ENCODE data around the gene KICS2. TPM values are rescaled to one million over a fixed set of nuclear protein-coding genes. Genes with fewer than 3 reads are reported as not detected.
A peak's percentile ranks its signal among the peaks of the same experiment; 100 is the strongest.

KICS2 gene
- polyA plus RNA-seq (ENCODE audit: insufficient read length): 6.3 TPM
- long read RNA-seq, donor 1, full-length matches to known transcripts: 1 of 1 reads
- long read RNA-seq, donor 1, partial matches to known transcripts: 0 of 1 reads
- long read RNA-seq, donor 1, other reads (novel, unspliced or antisense): 0 of 1 reads
- long read RNA-seq, donor 2, full-length matches to known transcripts: 1 of 1 reads
- long read RNA-seq, donor 2, partial matches to known transcripts: 0 of 1 reads
- long read RNA-seq, donor 2, other reads (novel, unspliced or antisense): 0 of 1 reads
- long read RNA-seq, donor 3, partial matches to known transcripts: 0 of 1 reads
- long read RNA-seq, donor 3, other reads (novel, unspliced or antisense): 0 of 1 reads
- long read RNA-seq, donor 4, full-length matches to known transcripts: 1 of 1 reads
- long read RNA-seq, donor 4, partial matches to known transcripts: 0 of 1 reads
- long read RNA-seq, donor 4, other reads (novel, unspliced or antisense): 0 of 1 reads
- long read RNA-seq, donor 5: 0 reads
- long read RNA-seq, donor 6, full-length matches to known transcripts: 4 of 4 reads
- long read RNA-seq, donor 6, partial matches to known transcripts: 0 of 4 reads
- long read RNA-seq, donor 6, other reads (novel, unspliced or antisense): 0 of 4 reads
- long read RNA-seq, donor 7, partial matches to known transcripts: 0 of 1 reads
- long read RNA-seq, donor 7, other reads (novel, unspliced or antisense): 0 of 1 reads
- long read RNA-seq, donor 8, full-length matches to known transcripts: 1 of 1 reads
- long read RNA-seq, donor 8, partial matches to known transcripts: 0 of 1 reads
- long read RNA-seq, donor 8, other reads (novel, unspliced or antisense): 0 of 1 reads

GRCh38 chr12:64222009-64222765, at the start of gene KICS2:
TSS of gene KICS2 (minus strand) at chr12:64222296. CDS start at chr12:64222237, 59 bp downstream.
- peak; percentile 91 for DNase-seq

DNA sequence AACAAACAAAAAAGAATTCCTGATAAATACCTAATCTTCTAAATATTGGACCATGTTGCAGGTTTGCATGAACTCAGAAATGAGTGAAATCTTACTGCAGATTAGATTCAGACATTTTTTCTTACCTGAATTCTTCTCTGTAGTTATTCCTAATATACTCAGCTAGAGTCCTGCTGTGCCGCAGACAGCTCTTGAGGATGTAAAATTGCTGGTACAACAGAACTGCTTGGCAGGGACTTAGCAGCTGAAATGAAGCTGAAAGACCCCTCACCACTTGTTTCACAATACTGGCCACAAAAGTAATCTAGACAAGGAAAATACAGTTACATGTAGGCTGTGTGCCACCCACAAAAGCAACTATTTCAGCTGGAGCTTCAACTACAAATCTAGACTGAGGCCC, 48.3 kb upstream of the KICS2 start:
- no peak for DNase-seq

DNA sequence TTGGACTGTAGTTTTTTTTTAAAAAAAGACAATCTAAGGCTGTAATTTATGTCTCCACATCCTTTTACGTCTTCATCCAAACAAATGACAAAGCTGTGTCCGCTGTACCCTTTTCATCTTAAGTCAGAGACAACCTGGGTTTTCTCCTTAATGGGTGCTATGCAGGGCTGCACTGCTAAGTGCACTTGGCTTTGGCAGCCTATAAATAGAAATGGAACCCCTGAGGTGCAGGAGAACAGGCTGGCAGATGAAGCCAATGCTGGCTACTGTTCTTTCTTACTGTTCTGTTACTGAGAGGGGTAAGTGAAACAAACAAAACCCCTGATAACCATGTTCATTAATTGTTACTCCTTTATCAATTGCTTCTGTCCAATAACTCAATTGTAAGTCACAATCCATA, 47.1 kb upstream of the KICS2 start:
- DNase-seq: no peak

GRCh38 chr12:64268409-64268808, 46.3 kb upstream of the KICS2 start:
- DNase-seq: no peak

- no peak for DNase-seq
Observed at GRCh38 chr12:64265839-64266238, 43.7 kb upstream of the KICS2 start.

- DNase-seq: no peak
Observed at GRCh38 chr12:64261813-64262212, 39.7 kb upstream of the KICS2 start.

DNA sequence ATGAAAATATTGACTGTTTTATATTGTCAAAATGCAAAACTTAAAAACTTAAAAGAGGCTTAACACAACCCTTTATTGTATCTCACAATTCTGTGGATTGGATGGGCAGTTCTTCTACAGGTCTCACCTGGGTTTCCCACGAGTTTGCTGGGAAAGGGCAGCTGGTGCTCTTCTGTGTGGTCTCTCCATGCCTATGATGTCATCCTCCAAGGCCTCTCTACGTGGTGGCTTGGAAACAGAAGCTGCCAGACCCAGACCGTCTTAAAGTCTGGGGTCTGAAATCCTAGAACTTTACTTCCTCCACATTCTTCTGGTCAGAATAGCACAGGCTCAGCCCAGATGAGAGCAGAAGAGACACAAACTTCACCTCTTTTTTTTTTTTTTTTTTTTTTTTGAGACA, 36.5 kb upstream of the KICS2 start:
- no peak for DNase-seq

DNA sequence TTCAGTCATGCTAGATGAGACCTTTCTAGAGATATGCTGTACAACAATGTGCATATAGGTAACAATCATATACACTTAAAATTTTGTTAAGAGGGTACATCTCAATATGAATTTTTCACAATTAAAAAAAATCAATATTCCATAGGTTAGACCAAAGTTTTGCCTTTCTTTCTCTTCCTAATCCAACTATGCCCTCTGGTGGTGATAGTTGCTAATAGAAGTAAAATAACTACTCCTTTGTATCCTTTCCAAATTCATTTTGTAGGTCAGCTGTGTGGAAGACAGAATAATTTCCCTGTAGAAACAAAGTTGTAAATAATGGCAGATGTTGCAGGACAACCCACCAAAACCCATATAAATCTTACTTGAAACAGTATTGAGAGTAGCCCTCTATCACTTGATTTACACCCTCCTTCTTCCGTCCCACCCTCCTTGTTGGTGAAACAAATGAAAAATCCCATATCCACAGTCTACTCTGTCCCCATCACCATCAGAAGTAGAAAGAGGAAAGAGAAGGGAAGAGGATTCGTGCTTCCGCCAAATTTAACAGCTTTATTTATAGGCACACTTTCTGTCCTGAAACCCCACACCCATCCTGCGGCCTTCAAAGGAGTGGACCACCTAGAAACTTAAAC, 34.2 kb upstream of the KICS2 start:
- peak; percentile 67 for DNase-seq

GRCh38 chr12:64255249-64255648, 33.2 kb upstream of the KICS2 start:
- DNase-seq: no peak

- DNase-seq: no peak
Observed at GRCh38 chr12:64253356-64253755, 31.3 kb upstream of the KICS2 start.

- DNase-seq: no peak
Observed at GRCh38 chr12:64252681-64253080, 30.6 kb upstream of the KICS2 start.

GRCh38 chr12:64243809-64244208, 21.7 kb upstream of the KICS2 start:
- DNase-seq: no peak

- no peak for DNase-seq
Observed at GRCh38 chr12:64240781-64241180, 18.7 kb upstream of the KICS2 start.

DNA sequence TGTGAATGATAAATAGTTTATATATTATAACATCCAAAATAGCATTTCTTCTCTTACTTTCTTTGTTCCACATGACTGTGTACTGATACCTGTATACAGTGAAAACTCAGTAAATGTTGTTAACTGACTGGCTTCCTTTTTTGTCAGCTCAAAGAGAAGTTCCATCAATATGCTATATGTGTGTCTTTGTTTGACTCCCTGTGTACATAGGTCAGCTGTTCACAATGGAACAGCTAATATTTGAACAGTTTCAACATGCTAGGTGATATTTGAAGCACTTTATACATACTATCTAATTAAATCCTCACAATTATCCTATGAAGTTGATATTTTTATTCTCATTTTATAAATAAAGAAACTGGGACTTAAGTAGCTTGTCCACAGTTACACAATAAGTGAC, 15.3 kb upstream of the KICS2 start:
- DNase-seq: no peak

- DNase-seq: no peak
Observed at GRCh38 chr12:64236549-64236948, 14.5 kb upstream of the KICS2 start.

DNA sequence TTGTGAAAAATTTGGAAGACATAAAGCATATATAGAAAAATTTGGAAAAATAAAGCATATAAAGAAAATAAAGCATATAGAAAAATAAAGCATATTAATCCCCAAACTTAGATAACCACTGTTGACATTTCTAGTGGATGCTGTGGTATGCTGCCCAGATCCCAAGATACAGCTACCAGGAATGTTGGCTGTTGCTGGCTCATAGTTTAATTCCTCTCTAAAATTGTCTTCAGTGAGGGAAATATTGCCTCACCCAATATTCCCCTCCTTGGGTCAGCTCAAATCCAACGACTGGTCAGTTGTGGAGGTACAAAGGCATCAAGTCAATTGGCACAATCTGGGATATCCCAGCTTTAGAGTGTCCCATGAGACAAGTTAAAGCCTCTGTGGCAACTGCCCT, 10.1 kb upstream of the KICS2 start:
- DNase-seq: no peak

DNA sequence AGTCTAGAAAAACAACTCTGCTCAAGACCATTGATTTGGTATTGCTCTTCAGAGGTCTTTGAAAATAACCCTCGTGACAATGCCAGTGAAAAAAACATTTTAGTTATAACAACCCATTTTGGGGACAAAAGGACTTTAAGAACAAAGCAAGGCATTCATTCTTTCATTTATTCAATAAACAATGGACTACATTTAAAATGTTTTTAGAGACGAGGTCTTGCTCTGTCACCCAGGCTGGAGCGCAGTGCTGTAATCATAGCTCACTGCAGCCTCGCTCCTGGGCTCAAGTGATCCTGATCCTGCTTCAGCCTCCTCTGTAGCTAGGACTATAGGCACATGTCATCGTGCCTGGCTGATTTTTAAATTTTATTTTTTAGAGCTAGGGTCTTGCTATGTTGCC, 7.7 kb upstream of the KICS2 start:
- no peak for DNase-seq

- DNase-seq: no peak
Observed at GRCh38 chr12:64229240-64229639, 7.1 kb upstream of the KICS2 start.

- DNase-seq: no peak
Observed at GRCh38 chr12:64225626-64226025, 3.5 kb upstream of the KICS2 start.

DNA sequence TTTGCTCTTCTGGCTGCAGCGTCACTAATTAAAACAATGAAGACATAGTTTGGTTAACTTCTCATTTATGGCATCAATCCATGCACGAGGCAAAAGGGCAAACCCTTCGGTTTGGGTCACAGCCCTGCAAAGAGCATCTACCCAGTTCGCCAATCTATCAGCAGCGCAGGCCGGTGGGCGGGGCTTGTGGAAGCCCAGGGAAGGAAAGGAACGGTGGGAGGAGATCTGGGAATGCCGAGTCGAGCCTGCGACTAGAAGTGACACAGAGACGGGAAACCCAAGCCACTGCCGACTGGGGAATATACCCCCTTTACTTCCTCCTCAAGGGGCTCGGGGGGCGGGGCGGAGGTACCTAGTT, 466 bp downstream of the KICS2 start:
- DNase-seq: peak; percentile 80

- no peak for DNase-seq
Observed at GRCh38 chr12:64220046-64220445, 2.0 kb downstream of the KICS2 start.

GRCh38 chr12:64219145-64219544, 3.0 kb downstream of the KICS2 start:
- no peak for DNase-seq
